Measurements from ENCODE around the gene SLC6A8.

SLC6A8 gene

GRCh38 chrX:153665726-153666306, 21.9 kb upstream of the SLC6A8 start:
- Mint-ChIP-seq H3K4me3 (no peak overlapping the region), H3K36me3 (peaks cover 6% of the 10 kb centered on the region), H3K9me3 (no peaks in the 10 kb centered on the region), H3K27ac (no peak overlapping the region), H3K4me1 (peaks cover 8% of the 10 kb centered on the region)
- DNase-seq (ENCODE audit: low spot score in 2 of 2) (no peak), ATAC-seq (no peak)

- Mint-ChIP-seq H3K4me3 (peak overlapping the region; percentile 64), H3K27ac (peak overlapping the region; percentile 76), H3K9me3 (no peaks in the 10 kb centered on the region), H3K36me3 (peaks cover 6% of the 10 kb centered on the region), H3K4me1 (peaks cover 11% of the 10 kb centered on the region)
- no peak for ATAC-seq
- DNase-seq (ENCODE audit: low spot score in 2 of 2), result no peak
These were observed 20.3 kb upstream of the SLC6A8 start for GRCh38 chrX:153667281-153667955.

- peak; percentile 82 for ATAC-seq
- peaks cover 6% of the 10 kb centered on the region for H3K36me3 Mint-ChIP-seq
- peak overlapping the region; percentile 64 for H3K4me3 Mint-ChIP-seq
- peak; percentile 70 to 88 for DNase-seq (ENCODE audit: low spot score in 2 of 2)
- peak overlapping the region; percentile 76 for H3K27ac Mint-ChIP-seq
- peaks cover 16% of the 10 kb centered on the region for H3K4me1 Mint-ChIP-seq
- no peaks in the 10 kb centered on the region for H3K9me3 Mint-ChIP-seq
These were observed 19.8 kb upstream of the SLC6A8 start for GRCh38 chrX:153667956-153668396.

- H3K4me3 Mint-ChIP-seq, result no peak overlapping the region
- DNase-seq (ENCODE audit: low spot score in 2 of 2) (no peak), ATAC-seq (no peak)
- no peaks in the 10 kb centered on the region for H3K9me3 Mint-ChIP-seq
- peak overlapping the region; percentile 76 for H3K27ac Mint-ChIP-seq
- H3K36me3 Mint-ChIP-seq, result peaks cover 6% of the 10 kb centered on the region
- H3K4me1 Mint-ChIP-seq, result peaks cover 17% of the 10 kb centered on the region
These were observed 19.1 kb upstream of the SLC6A8 start for GRCh38 chrX:153668423-153669173.

- ATAC-seq, result peak; percentile 56
- no peak overlapping the region for H3K4me3 Mint-ChIP-seq
- no peaks in the 10 kb centered on the region for H3K9me3 Mint-ChIP-seq
- peaks cover 6% of the 10 kb centered on the region for H3K36me3 Mint-ChIP-seq
- H3K27ac Mint-ChIP-seq, result no peak overlapping the region
- peak in 1 of 2 donors; percentile 53 for DNase-seq (ENCODE audit: low spot score in 2 of 2)
- H3K4me1 Mint-ChIP-seq, result peaks cover 17% of the 10 kb centered on the region
These were observed 18.4 kb upstream of the SLC6A8 start for GRCh38 chrX:153669174-153669890.

- DNase-seq (ENCODE audit: low spot score in 2 of 2) (no peak), ATAC-seq (no peak)
- Mint-ChIP-seq H3K36me3 (peaks cover 6% of the 10 kb centered on the region), H3K9me3 (no peaks in the 10 kb centered on the region), H3K4me1 (peaks cover 17% of the 10 kb centered on the region), H3K4me3 (no peak overlapping the region), H3K27ac (no peak overlapping the region)
These were observed 17.6 kb upstream of the SLC6A8 start for GRCh38 chrX:153669901-153670731.

GRCh38 chrX:153670748-153671588, 16.8 kb upstream of the SLC6A8 start:
- no peak overlapping the region for H3K4me3 Mint-ChIP-seq
- peaks cover 6% of the 10 kb centered on the region for H3K36me3 Mint-ChIP-seq
- ATAC-seq (no peak), DNase-seq (ENCODE audit: low spot score in 2 of 2) (no peak)
- H3K4me1 Mint-ChIP-seq, result peaks cover 17% of the 10 kb centered on the region
- no peaks in the 10 kb centered on the region for H3K9me3 Mint-ChIP-seq
- H3K27ac Mint-ChIP-seq, result no peak overlapping the region

- no peak overlapping the region for H3K27ac Mint-ChIP-seq
These were observed 15.9 kb upstream of the SLC6A8 start for GRCh38 chrX:153671589-153672530.

GRCh38 chrX:153672531-153673427, 14.9 kb upstream of the SLC6A8 start:
- no peak overlapping the region for H3K27ac Mint-ChIP-seq
- H3K4me3 Mint-ChIP-seq, result no peak overlapping the region
- H3K4me1 Mint-ChIP-seq, result peaks cover 13% of the 10 kb centered on the region
- DNase-seq (ENCODE audit: low spot score in 2 of 2), result no peak
- H3K9me3 Mint-ChIP-seq, result no peaks in the 10 kb centered on the region
- ATAC-seq, result no peak
- H3K36me3 Mint-ChIP-seq, result peaks cover 1% of the 10 kb centered on the region

More at GRCh38 chrX:153671589-153672530, 15.9 kb upstream of the SLC6A8 start:
- no peaks in the 10 kb centered on the region for H3K9me3 Mint-ChIP-seq
- no peak for ATAC-seq
- H3K4me3 Mint-ChIP-seq, result no peak overlapping the region
- H3K4me1 Mint-ChIP-seq, result peaks cover 17% of the 10 kb centered on the region
- peaks cover 6% of the 10 kb centered on the region for H3K36me3 Mint-ChIP-seq
- no peak for DNase-seq (ENCODE audit: low spot score in 2 of 2)

GRCh38 chrX:153673428-153674218, 14.1 kb upstream of the SLC6A8 start, which contains the start of gene PNCK:
Gene PNCK (minus strand): TSS chrX:153673813. CDS start chrX:153673076, 737 bp downstream.
- Mint-ChIP-seq H3K4me3 (peak within 1 kb of the TSS; percentile 37), H3K36me3 (no peaks in the 10 kb centered on the region), H3K9me3 (no peaks in the 10 kb centered on the region), H3K27ac (no peak within 1 kb of the TSS), H3K4me1 (peaks cover 8% of the 10 kb centered on the region)
- ATAC-seq, result no peak
- DNase-seq (ENCODE audit: low spot score in 2 of 2), result no peak

GRCh38 chrX:153674219-153674851, 13.4 kb upstream of the SLC6A8 start:
- H3K4me3 Mint-ChIP-seq, result peak overlapping the region; percentile 37
- no peak overlapping the region for H3K27ac Mint-ChIP-seq
- no peaks in the 10 kb centered on the region for H3K36me3 Mint-ChIP-seq
- no peak for DNase-seq (ENCODE audit: low spot score in 2 of 2)
- no peaks in the 10 kb centered on the region for H3K9me3 Mint-ChIP-seq
- no peak for ATAC-seq
- H3K4me1 Mint-ChIP-seq, result peaks cover 8% of the 10 kb centered on the region
